ENCODE measurements around the gene CDC123. TPM values are rescaled to one million over a fixed set of nuclear protein-coding genes. Genes with fewer than 3 reads are reported as not detected.

CDC123 gene
- total RNA-seq (53.0 and 77.6 TPM in 2 replicates), polyA plus RNA-seq (123 and 147 TPM in 2 replicates)

- Histone ChIP-seq H3K27me3 (no peaks in the 10 kb centered on the region), H3K27ac (peak within 1 kb of the TSS; percentile 90), H3K9me3 (ENCODE audit: low read depth) (no peaks in the 10 kb centered on the region), H3K36me3 (peaks cover 12% of the 10 kb centered on the region), H3K4me1 (ENCODE audit: low read depth) (peaks cover 15% of the 10 kb centered on the region), H3K4me3 (peak within 1 kb of the TSS; percentile 90)
- peak; percentile 91 to 93 for DNase-seq (ENCODE audit: low read depth in 1 of 2, low spot score in 1 of 2)
- peak; percentile 8 for TF ChIP-seq CTCF (IDR thresholded peaks at IDR 0.05; ENCODE audit: low read depth, low read length)
These were observed at the start of gene CDC123, which contains the start of gene NUDT5 for GRCh38 chr10:12195603-12196506. TSS of gene CDC123 (plus strand) at chr10:12196188. CDS start at chr10:12196246, 58 bp downstream. TSS of gene NUDT5 (minus strand) at chr10:12195891. CDS start at chr10:12186291, 9,600 bp downstream.

- Histone ChIP-seq H3K27ac (no peak overlapping the region), H3K27me3 (no peaks in the 10 kb centered on the region), H3K4me1 (ENCODE audit: low read depth) (no peaks in the 10 kb centered on the region), H3K4me3 (no peak overlapping the region), H3K36me3 (peaks cover 16% of the 10 kb centered on the region), H3K9me3 (ENCODE audit: low read depth) (no peaks in the 10 kb centered on the region)
- no peak for DNase-seq (ENCODE audit: low read depth in 1 of 2, low spot score in 1 of 2)
- no peak for TF ChIP-seq CTCF (IDR thresholded peaks at IDR 0.05; ENCODE audit: low read depth, low read length)
These were observed 45.8 kb upstream of the CDC123 start for GRCh38 chr10:12150163-12150562.

- H3K27me3 ChIP-seq: no peaks in the 10 kb centered on the region
- H3K4me1 ChIP-seq (ENCODE audit: low read depth): no peaks in the 10 kb centered on the region
These were observed 41.5 kb upstream of the CDC123 start for GRCh38 chr10:12154516-12154915.

GRCh38 chr10:12156367-12157123 is 39.4 kb upstream of the CDC123 start:
- Histone ChIP-seq H3K36me3 (peaks cover 43% of the 10 kb centered on the region), H3K4me1 (ENCODE audit: low read depth) (no peaks in the 10 kb centered on the region), H3K27ac (no peak overlapping the region), H3K27me3 (no peaks in the 10 kb centered on the region), H3K4me3 (no peak overlapping the region), H3K9me3 (ENCODE audit: low read depth) (no peaks in the 10 kb centered on the region)
- no peak for DNase-seq (ENCODE audit: low read depth in 1 of 2, low spot score in 1 of 2)
- no peak for TF ChIP-seq CTCF (IDR thresholded peaks at IDR 0.05; ENCODE audit: low read depth, low read length)

More at GRCh38 chr10:12154516-12154915, 41.5 kb upstream of the CDC123 start:
- TF ChIP-seq CTCF (IDR thresholded peaks at IDR 0.05; ENCODE audit: low read depth, low read length): no peak
- DNase-seq (ENCODE audit: low read depth in 1 of 2, low spot score in 1 of 2): no peak
- H3K4me3 ChIP-seq: no peak overlapping the region
- H3K36me3 ChIP-seq: peaks cover 32% of the 10 kb centered on the region
- H3K9me3 ChIP-seq (ENCODE audit: low read depth): no peaks in the 10 kb centered on the region
- no peak overlapping the region for H3K27ac ChIP-seq

- H3K4me1 ChIP-seq (ENCODE audit: low read depth): no peaks in the 10 kb centered on the region
- peaks cover 57% of the 10 kb centered on the region for H3K36me3 ChIP-seq
- no peak for TF ChIP-seq CTCF (IDR thresholded peaks at IDR 0.05; ENCODE audit: low read depth, low read length)
- H3K9me3 ChIP-seq (ENCODE audit: low read depth): no peaks in the 10 kb centered on the region
- no peak overlapping the region for H3K27ac ChIP-seq
- H3K27me3 ChIP-seq: no peaks in the 10 kb centered on the region
- DNase-seq (ENCODE audit: low read depth in 1 of 2, low spot score in 1 of 2): no peak
- H3K4me3 ChIP-seq: no peak overlapping the region
These were observed 37.9 kb upstream of the CDC123 start for GRCh38 chr10:12158111-12158510.

Data from cardiac muscle cell (in vitro differentiated cells and primary cell).